K562 (cell line): ENCODE results near the gene ZNF790. TPM values are rescaled to one million over a fixed set of nuclear protein-coding genes. Genes with fewer than 3 reads are reported as not detected.

Experiments
- CBX2 ChIP-seq: fragments of 200-600 bp; sonication (generic); IDR thresholded peaks from one replicate; pipeline ENCODE4 v1.6.1; 2012; ENCODE audit warnings: mild to moderate bottlenecking, low read length, inconsistent platforms; ENCODE audit not compliant: insufficient read depth, poor library complexity, severe bottlenecking
- E2F8 ChIP-seq: fragments of 450-650 bp; IDR thresholded peaks from 2 replicates; pipeline ENCODE4 v1.7.1; 2018; ENCODE audit warnings: mild to moderate bottlenecking, low read depth; ENCODE audit not compliant: partially characterized antibody
- FOXP1 ChIP-seq: sonication (generic); formaldehyde crosslinking; IDR thresholded peaks from 2 replicates; pipeline ENCODE4 v1.8.0; 2022; ENCODE audit warnings: mild to moderate bottlenecking, missing genetic modification reagents
- GABPB1 ChIP-seq: sonication (generic); formaldehyde crosslinking; IDR thresholded peaks from 2 replicates; pipeline ENCODE4 v1.8.0; 2022; ENCODE audit warnings: mild to moderate bottlenecking, missing genetic modification reagents
- HEY1 ChIP-seq: fragments of 250-450 bp; sonication (Bioruptor Pico); IDR thresholded peaks from 2 replicates; pipeline ENCODE4 v1.5.0; 2020; ENCODE audit warnings: mild to moderate bottlenecking, moderate library complexity, borderline replicate concordance
- MAFG ChIP-seq: fragments of 450-650 bp; conservative IDR thresholded peaks from 2 replicates; pipeline ENCODE4 v1.6.1; 2016; ENCODE audit warnings: missing genetic modification characterization, missing compliant biosample characterization
- NFATC3 ChIP-seq: fragments of 450-650 bp; IDR thresholded peaks from 2 replicates; pipeline ENCODE4 v1.6.1; 2017; ENCODE audit warnings: mild to moderate bottlenecking
- RBM17 ChIP-seq: fragments of 200-400 bp; formaldehyde crosslinking; IDR thresholded peaks from 2 replicates; pipeline ENCODE4 v1.6.1; 2017; ENCODE audit warnings: low read depth, mild to moderate bottlenecking, low read length, borderline replicate concordance
- ZNF408 ChIP-seq: fragments of 250-450 bp; sonication (Bioruptor Pico); IDR thresholded peaks from 2 replicates; pipeline ENCODE4 v1.4.0; 2020; ENCODE audit warnings: low read depth, mild to moderate bottlenecking, moderate library complexity
- ZSCAN29 ChIP-seq: fragments of 450-650 bp; IDR thresholded peaks from 2 replicates; pipeline ENCODE4 v1.6.1; 2017
- polyA plus RNA-seq, 8 experiments: library from polyadenylated mRNA; depleted of rRNA in 4 of 8; stranded (reverse) in 5 of 8; unstranded in 3 of 8; fragments of >200 nt; fragmentation: Nextera tagmentation in 2 of 8; fragmentation: Illumina TruSeq in 1 of 8; extraction: Ambion mirVana in 2 of 8; extraction: Trizol in 1 of 8; gene quantifications; 2 replicates each; pipeline versions ENCODE4 v1.2.1 to v1.2.3, GENCODE V29; 2011 to 2014; ENCODE audit warnings: inconsistent platforms in 1 of 8, missing spikeins in 1 of 8
- total RNA-seq, 7 experiments: library from RNA; depleted of rRNA in 6 of 7; stranded (reverse); fragments of >200 nt in 6 of 7; fragmentation: Illumina TruSeq in 2 of 7; extraction: Trizol in 2 of 7; gene quantifications; 2 replicates each; pipeline versions ENCODE4 v1.2.1 to v1.2.3, GENCODE V29; 2011 to 2021; ENCODE audit warnings: low replicate concordance in 1 of 7
- TF ChIP-seq, protein P1 (sequence below): sonication (generic); formaldehyde crosslinking; IDR thresholded peaks from 2 replicates; pipeline ENCODE4 v1.8.1; 2023; ENCODE audit warnings: mild to moderate bottlenecking, missing genetic modification reagents
- TF ChIP-seq, protein P2 (sequence below): sonication (generic); formaldehyde crosslinking; IDR thresholded peaks from 2 replicates; pipeline ENCODE4 v1.8.1; 2023; ENCODE audit warnings: mild to moderate bottlenecking, missing genetic modification reagents, moderate library complexity

The ZNF790 gene
- total and polyA plus RNA-seq, 9 of the 15 experiments (the other 6 are each of a cell fraction or from before 2014, with no cell fraction given) = 0.33 to 1.7 (median 0.53) TPM

- TF ChIP-seq FOXP1 (CRISPR knock-in tag) (no peak), NFATC3 (no peak), RBM17 (no peak), CBX2 (no peak), E2F8 (peak; percentile 74), GABPB1 (CRISPR knock-in tag) (peak; percentile 94), ZNF408 (CRISPR knock-in tag) (no peak), MAFG (tag) (no peak), ZSCAN29 (no peak), HEY1 (no peak)
- TF ChIP-seq, protein P1, sequence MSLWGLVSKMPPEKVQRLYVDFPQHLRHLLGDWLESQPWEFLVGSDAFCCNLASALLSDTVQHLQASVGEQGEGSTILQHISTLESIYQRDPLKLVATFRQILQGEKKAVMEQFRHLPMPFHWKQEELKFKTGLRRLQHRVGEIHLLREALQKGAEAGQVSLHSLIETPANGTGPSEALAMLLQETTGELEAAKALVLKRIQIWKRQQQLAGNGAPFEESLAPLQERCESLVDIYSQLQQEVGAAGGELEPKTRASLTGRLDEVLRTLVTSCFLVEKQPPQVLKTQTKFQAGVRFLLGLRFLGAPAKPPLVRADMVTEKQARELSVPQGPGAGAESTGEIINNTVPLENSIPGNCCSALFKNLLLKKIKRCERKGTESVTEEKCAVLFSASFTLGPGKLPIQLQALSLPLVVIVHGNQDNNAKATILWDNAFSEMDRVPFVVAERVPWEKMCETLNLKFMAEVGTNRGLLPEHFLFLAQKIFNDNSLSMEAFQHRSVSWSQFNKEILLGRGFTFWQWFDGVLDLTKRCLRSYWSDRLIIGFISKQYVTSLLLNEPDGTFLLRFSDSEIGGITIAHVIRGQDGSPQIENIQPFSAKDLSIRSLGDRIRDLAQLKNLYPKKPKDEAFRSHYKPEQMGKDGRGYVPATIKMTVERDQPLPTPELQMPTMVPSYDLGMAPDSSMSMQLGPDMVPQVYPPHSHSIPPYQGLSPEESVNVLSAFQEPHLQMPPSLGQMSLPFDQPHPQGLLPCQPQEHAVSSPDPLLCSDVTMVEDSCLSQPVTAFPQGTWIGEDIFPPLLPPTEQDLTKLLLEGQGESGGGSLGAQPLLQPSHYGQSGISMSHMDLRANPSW (CRISPR knock-in tag) = no peak
- TF ChIP-seq, protein P2, sequence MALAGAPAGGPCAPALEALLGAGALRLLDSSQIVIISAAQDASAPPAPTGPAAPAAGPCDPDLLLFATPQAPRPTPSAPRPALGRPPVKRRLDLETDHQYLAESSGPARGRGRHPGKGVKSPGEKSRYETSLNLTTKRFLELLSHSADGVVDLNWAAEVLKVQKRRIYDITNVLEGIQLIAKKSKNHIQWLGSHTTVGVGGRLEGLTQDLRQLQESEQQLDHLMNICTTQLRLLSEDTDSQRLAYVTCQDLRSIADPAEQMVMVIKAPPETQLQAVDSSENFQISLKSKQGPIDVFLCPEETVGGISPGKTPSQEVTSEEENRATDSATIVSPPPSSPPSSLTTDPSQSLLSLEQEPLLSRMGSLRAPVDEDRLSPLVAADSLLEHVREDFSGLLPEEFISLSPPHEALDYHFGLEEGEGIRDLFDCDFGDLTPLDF (CRISPR knock-in tag) = no peak; the same call in 1 of the 2 replicates
Observed at GRCh38 chr19:36772311-36773222, 65.6 kb downstream of the ZNF790 start, which contains the start of gene ZNF850 (continued).
